Adrenal gland (tissue), 12 donors: ENCODE measurements around the gene RPS8. TPM values are rescaled to one million over a fixed set of nuclear protein-coding genes. Genes with fewer than 3 reads are reported as not detected.

Experiments used
- DNase-seq, 7 donors: peaks; one replicate each; pipeline ENCODE4 v3.0.0-alpha.2; 2019 to 2020
- H3K27ac ChIP-seq, 5 donors: fragments of 200-600 bp; sonication (generic) in 4 of 5; 1 replicate in 3 of 5; 2 replicates in 2 of 5; pipeline versions ENCODE4 v1.5.1 to v1.8.0; 2016 to 2020; ENCODE audit warnings: mild to moderate bottlenecking in 1 of 5
- H3K27me3 ChIP-seq: fragments of 200-600 bp; 2 replicates; pipeline ENCODE4 v1.8.0; 2021
- H3K36me3 ChIP-seq, 2 donors: fragments of 200-600 bp; replicated peaks in 1 of 2; 1 replicate in 1 of 2; 2 replicates in 1 of 2; pipeline versions ENCODE4 v1.5.1 to v1.8.0; 2018 to 2022
- H3K4me1 ChIP-seq, 2 donors: fragments of 200-600 bp; replicated peaks in 1 of 2; 1 replicate in 1 of 2; 2 replicates in 1 of 2; pipeline versions ENCODE4 v1.5.1 to v1.8.0; 2018 to 2021
- H3K4me3 ChIP-seq, 4 donors: fragments of 200-600 bp; sonication (generic) in 3 of 4; one replicate each; pipeline ENCODE4 v1.5.1; 2016 to 2018
- H3K9me3 ChIP-seq, 3 donors: fragments of 200-600 bp; sonication (generic) in 1 of 3; replicated peaks in 1 of 3; 1 replicate in 2 of 3; 2 replicates in 1 of 3; pipeline versions ENCODE4 v1.5.1 to v1.8.0; 2016 to 2021
- POLR2A ChIP-seq, 2 donors: fragments of 450-650 bp; IDR thresholded peaks; one replicate each; pipeline ENCODE4 v1.6.1; 2017; ENCODE audit warnings: antibody characterized with exemption in 2 of 2, mild to moderate bottlenecking in 2 of 2, moderate library complexity in 1 of 2
- WGBS, 4 donors: extraction: QIAGEN DNeasy Blood & Tissue Kit in 2 of 4; methylation state at CpG; one replicate each; pipeline versions ENCODE4 v1.1.5 to v1.1.7; 2013 to 2017; 5-methylcytosine and 5-hydroxymethylcytosine counted together
- intact Hi-C, 2 donors: fragments of 100-400 bp; cut with DNase I; formaldehyde crosslinking; loops; one replicate each; pipeline versions ENCODE4 v1.14.1 to v1.15.0; 2022 to 2023
- polyA plus RNA-seq, 3 donors: library from polyadenylated mRNA; stranded (reverse); fragments of 200-250 nt in 2 of 3; fragments of 350-450 nt in 1 of 3; fragmentation: Illumina TruSeq in 1 of 3; extraction: RNeasy Lipid Tissue Mini Kit (QIAGEN cat#74804) in 1 of 3; gene quantifications; one replicate each; pipeline ENCODE4 v1.2.3, GENCODE V29; 2013 to 2014
- small RNA-seq, 2 donors: library from RNA; depleted of rRNA; stranded (forward); fragments of <200 nt; gene quantifications; one replicate each; pipeline ENCODE3, GENCODE V24; 2016
- total RNA-seq, 9 donors: library from RNA; depleted of rRNA in 4 of 9; stranded (reverse); fragments of >200 nt in 4 of 9; fragments of 120-200 nt in 1 of 9; fragmentation: NEBNext Ultra II Directional in 1 of 9; extraction: Animal tissue kit (Norgen Biotek cat#: 25700) in 1 of 9; gene quantifications; one replicate each; pipeline versions ENCODE4 v1.1.0 to v1.2.4, GENCODE V29; 2013 to 2023
- TF ChIP-seq, protein P1 (sequence below), 6 experiments: fragments of 450-650 bp in 4 of 6; fragments of 200-600 bp in 2 of 6; sonication (generic) in 1 of 6; IDR thresholded peaks; 1 replicate in 5 of 6; 2 replicates in 1 of 6; pipeline versions ENCODE4 v1.5.1 to v1.8.0; 2016 to 2021; ENCODE audit warnings: antibody characterized with exemption in 6 of 6, mild to moderate bottlenecking in 2 of 6, moderate library complexity in 1 of 6
- donor health status: healthy with polysubstance abuse.
- donor health status: Bipolar disorder and iron deficiency.
- donor health status: DM: yes; HTN: yes; CAD: no.
- donor health status: DM: no; HTN: no; CAD: no.
- donor health status: DM: no; HTN: no; CAD: no.
- donor health status: DM: yes; HTN: yes; CAD: no.

The RPS8 gene
- total and polyA plus RNA-seq, 12 donors: 1,508 to 3,127 (median 2,474) TPM

DNA sequence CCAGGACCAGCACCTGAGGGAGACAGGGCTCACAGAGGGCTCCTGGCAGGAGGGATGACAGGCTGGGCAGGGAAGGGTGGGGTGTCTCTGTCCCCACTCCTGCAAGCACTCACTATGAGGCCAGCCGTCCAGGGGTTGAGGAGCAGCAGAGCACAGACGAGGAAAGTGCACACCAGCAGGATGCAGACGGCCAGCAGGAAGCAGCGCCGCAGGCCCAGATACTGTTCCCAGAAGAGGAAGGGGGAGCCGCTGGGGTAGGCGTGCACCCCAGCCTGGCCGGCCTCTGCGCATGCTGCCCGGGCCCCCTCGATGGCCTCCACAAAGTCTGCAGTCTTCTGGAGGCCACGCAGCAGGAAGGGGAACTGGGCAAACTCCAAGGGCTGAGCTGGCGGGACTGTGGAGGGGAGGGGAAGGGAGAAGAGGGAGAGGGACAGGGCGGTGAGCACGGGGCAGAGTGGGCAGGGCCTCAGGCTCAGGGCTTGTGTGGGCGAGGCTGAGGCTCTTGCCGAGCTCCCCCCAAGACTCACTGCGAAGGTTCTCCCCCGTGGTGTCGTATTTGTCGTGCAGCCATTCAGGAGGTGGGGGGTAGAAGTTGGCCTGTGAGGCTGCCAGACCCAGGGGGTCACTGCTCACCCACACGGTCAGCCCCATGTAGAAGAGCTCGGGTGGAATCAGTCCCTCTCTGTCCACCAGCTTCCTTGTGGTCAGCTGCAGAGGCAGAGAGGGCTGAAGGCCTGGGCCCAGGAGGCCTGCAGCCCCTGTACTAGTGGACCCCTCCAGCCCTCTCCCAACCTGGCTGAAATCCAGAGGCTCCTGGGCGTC is 51.2 kb downstream of the RPS8 start:
- peak overlapping the region in 2 of 5 donors; percentile 44 to 66 for H3K27ac ChIP-seq
- TF ChIP-seq POLR2A (IDR thresholded peaks at IDR 0.05): no peak
- TF ChIP-seq, protein P1, sequence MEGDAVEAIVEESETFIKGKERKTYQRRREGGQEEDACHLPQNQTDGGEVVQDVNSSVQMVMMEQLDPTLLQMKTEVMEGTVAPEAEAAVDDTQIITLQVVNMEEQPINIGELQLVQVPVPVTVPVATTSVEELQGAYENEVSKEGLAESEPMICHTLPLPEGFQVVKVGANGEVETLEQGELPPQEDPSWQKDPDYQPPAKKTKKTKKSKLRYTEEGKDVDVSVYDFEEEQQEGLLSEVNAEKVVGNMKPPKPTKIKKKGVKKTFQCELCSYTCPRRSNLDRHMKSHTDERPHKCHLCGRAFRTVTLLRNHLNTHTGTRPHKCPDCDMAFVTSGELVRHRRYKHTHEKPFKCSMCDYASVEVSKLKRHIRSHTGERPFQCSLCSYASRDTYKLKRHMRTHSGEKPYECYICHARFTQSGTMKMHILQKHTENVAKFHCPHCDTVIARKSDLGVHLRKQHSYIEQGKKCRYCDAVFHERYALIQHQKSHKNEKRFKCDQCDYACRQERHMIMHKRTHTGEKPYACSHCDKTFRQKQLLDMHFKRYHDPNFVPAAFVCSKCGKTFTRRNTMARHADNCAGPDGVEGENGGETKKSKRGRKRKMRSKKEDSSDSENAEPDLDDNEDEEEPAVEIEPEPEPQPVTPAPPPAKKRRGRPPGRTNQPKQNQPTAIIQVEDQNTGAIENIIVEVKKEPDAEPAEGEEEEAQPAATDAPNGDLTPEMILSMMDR (IDR thresholded peaks at IDR 0.05): no peak
- no peaks in the 10 kb centered on the region for H3K9me3 ChIP-seq
- H3K27me3 ChIP-seq: no peaks in the 10 kb centered on the region
- no peaks in the 10 kb centered on the region for H3K4me1 ChIP-seq
- DNase-seq: peak in 5 of 7 donors; percentile 54 to 68 (median 61)
- WGBS, 4 donors: 61 to 66% (median 64%) methylated on average over 14 to 24 of the region's 24 CpGs
- no peaks in the 10 kb centered on the region for H3K36me3 ChIP-seq
- H3K4me3 ChIP-seq: no peak overlapping the region
- intact Hi-C loops: loop anchor here in 1 of 2 donors (5.0 kb wide), 1 partner anchor 34 kb away; no protein-coding TSS in a partner anchor

DNA sequence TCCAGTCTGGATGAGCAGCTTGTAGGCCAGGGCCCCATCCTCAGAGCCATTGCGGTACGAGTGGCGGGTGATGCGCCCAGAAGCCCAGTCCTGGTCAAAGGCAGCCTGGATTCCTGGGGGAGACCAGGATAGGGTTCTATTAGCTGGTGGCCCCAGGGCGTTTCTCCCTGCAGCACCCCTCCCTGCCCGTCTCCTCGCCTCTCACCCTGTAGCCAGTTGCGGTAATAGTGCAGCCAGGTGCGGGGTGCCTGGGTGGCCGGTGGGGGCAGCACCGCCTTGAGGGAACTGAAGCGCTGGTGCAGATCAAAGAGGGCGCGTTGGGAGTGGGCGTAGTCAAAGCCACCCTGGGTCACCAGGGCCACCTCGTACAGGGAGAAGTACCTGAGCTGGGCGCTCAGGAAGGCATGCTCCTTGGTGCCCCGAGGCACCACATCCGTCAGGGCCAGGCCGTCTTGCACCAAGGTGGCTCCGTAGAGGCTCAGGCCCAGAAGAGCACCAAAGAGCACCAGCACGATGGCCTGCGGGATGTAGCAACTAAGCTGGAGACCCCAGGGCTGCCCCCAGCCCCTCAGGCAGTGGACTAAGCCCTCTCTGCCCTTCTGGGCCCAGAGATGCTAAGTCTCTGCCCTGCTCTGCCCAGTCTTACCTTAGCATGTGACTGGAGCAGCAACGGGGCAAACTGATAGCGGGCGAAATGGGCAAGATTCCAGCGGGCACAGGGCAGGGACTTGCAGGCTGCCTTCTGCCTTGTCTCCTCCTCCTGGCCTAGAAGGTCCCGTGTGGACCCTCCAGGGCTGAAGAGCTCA is 52.1 kb downstream of the RPS8 start:
- DNase-seq: peak in 1 of 7 donors; percentile 28
- intact Hi-C loops: loop anchor here in 1 of 2 donors (5.0 kb wide), 1 partner anchor 35 kb away; no protein-coding TSS in a partner anchor

DNA sequence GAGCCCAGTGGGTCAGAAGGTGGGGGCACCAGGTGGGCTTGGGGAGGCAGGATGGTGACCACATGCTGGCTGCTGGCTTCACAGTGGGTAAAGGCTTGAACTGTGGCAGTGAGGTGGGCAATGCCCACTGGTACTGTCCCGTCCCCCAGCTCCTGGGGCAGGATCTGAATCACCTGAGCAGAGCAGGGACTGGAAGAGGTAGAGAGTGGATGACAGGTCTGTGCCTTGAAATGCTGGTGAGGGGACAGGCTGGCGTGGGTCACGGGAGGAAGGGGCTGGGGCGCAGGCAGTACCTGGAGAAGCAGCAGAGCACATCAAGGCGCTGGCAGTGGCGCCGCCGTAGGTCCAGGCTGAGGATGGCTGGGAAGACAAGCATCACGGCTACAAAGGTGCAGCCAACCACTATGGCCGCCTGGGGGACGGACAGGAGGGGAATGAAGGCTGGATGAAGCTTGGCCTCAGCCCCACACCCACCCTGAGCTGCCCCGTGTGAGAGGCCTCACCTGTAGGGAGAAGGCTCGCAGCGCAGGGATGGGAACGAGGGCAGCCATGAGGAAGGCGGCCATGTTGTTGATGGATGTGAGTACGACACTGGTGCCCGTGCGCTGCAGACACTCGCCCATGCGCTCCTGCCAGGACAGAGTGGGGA is 52.8 kb downstream of the RPS8 start:
- intact Hi-C loops: loop anchor here in 1 of 2 donors (5.0 kb wide), 1 partner anchor 36 kb away; no protein-coding TSS in a partner anchor
- peak in 1 of 7 donors; percentile 12 for DNase-seq
- no peak overlapping the region for H3K27ac ChIP-seq
- no peaks in the 10 kb centered on the region for H3K4me1 ChIP-seq
- WGBS, 4 donors: 90 to 94% (median 92%) methylated on average over 21 of the region's 21 CpGs
- TF ChIP-seq POLR2A (IDR thresholded peaks at IDR 0.05): no peak
- TF ChIP-seq, protein P1 (IDR thresholded peaks at IDR 0.05): no peak
- H3K36me3 ChIP-seq: no peaks in the 10 kb centered on the region
- H3K27me3 ChIP-seq: no peaks in the 10 kb centered on the region
- no peak overlapping the region for H3K4me3 ChIP-seq
- no peaks in the 10 kb centered on the region for H3K9me3 ChIP-seq

More for the DNA sequence above, 52.1 kb downstream of the RPS8 start:
- Histone ChIP-seq H3K27me3 (no peaks in the 10 kb centered on the region), H3K4me1 (no peaks in the 10 kb centered on the region), H3K9me3 (no peaks in the 10 kb centered on the region), H3K36me3 (no peaks in the 10 kb centered on the region), H3K27ac (peak overlapping the region in 1 of 5 donors; percentile 44), H3K4me3 (no peak overlapping the region)
- TF ChIP-seq, protein P1 (IDR thresholded peaks at IDR 0.05): no peak
- no peak for TF ChIP-seq POLR2A (IDR thresholded peaks at IDR 0.05)
- 89 to 95% (median 92%) methylated on average over 21 to 28 of the region's 28 CpGs for WGBS, 4 donors

Small RNA genes lying within 50 kb of the gene (small RNA-seq; reads per million reads assigned to genes)
- gene RNU5D-1 (0.71 to 2.8 reads per million in 2 donors), gene SNORD38A (260 to 376 reads per million in 2 donors), gene SNORD38B (0 reads per million in 2 donors), gene SNORD46 (3,197 to 4,727 reads per million in 2 donors), gene SNORD55 (0 reads per million in 2 donors)

Other genes with a start within 250 kb of the RPS8 start
- gene TMEM53, start 101.1 kb upstream of the RPS8 start, total RNA-seq: 10 to 100 TPM in 7 of 9 donors, 1 to 10 TPM in 2; 7.2 to 47.4 (median 13.0) TPM
- gene TMEM53, start 101.1 kb upstream of the RPS8 start, polyA plus RNA-seq: 10 to 100 TPM; 10.5 to 13.5 (median 12.1) TPM
- gene ARMH1, start 100.8 kb upstream of the RPS8 start, total RNA-seq: 10 to 100 TPM in 1 of 9 donors, 1 to 10 TPM in 6, under 1 TPM in 2; 0.18 to 12.4 (median 3.9) TPM
- 10 to 100 TPM in 2 of 3 donors, 1 to 10 TPM in 1; 1.8 to 76.0 (median 47.7) TPM for gene ARMH1, start 100.8 kb upstream of the RPS8 start, polyA plus RNA-seq
- gene RNU5D-1, start 44.4 kb upstream of the RPS8 start, total RNA-seq: not detected
- gene RNU5D-1, start 44.4 kb upstream of the RPS8 start, polyA plus RNA-seq: not detected
- gene KIF2C, start 35.7 kb upstream of the RPS8 start, total RNA-seq: 10 to 100 TPM in 1 of 9 donors, 1 to 10 TPM in 6, under 1 TPM in 2; 0.26 to 10.4 (median 1.6) TPM
- gene KIF2C, start 35.7 kb upstream of the RPS8 start, polyA plus RNA-seq: 1 to 10 TPM in 1 of 3 donors, under 1 TPM in 2; 0.48 to 1.3 (median 0.67) TPM
- gene BEST4, start 12.6 kb downstream of the RPS8 start, total RNA-seq: 1 to 10 TPM in 2 of 9 donors, under 1 TPM in 6, not detected in 1; 0.12 to 3.1 (median 0.65) TPM
- gene BEST4, start 12.6 kb downstream of the RPS8 start, polyA plus RNA-seq: 1 to 10 TPM in 2 of 3 donors, under 1 TPM in 1; 0.09 to 6.2 (median 5.3) TPM
- gene PLK3, start 24.8 kb downstream of the RPS8 start, total RNA-seq: 10 to 100 TPM in 8 of 9 donors, 1 to 10 TPM in 1; 4.4 to 37.5 (median 16.8) TPM
- 10 to 100 TPM in 2 of 3 donors, 1 to 10 TPM in 1; 4.9 to 51.8 (median 49.4) TPM for gene PLK3, start 24.8 kb downstream of the RPS8 start, polyA plus RNA-seq
- gene DYNLT4, start 31.8 kb downstream of the RPS8 start, total RNA-seq: 1 to 10 TPM in 7 of 9 donors, under 1 TPM in 1, not detected in 1; 0.94 to 9.4 (median 2.5) TPM
- 10 to 100 TPM in 1 of 3 donors, 1 to 10 TPM in 1, not detected in 1; 3.0 to 10.3 TPM for gene DYNLT4, start 31.8 kb downstream of the RPS8 start, polyA plus RNA-seq
- gene BTBD19, start 33.0 kb downstream of the RPS8 start, total RNA-seq: 10 to 100 TPM in 7 of 9 donors, 1 to 10 TPM in 2; 5.2 to 46.3 (median 20.9) TPM
- gene BTBD19, start 33.0 kb downstream of the RPS8 start, polyA plus RNA-seq: 10 to 100 TPM in 2 of 3 donors, 1 to 10 TPM in 1; 4.8 to 67.2 (median 26.5) TPM
- 1 to 10 TPM in 5 of 9 donors, under 1 TPM in 4; 0.42 to 3.0 (median 1.5) TPM for gene PTCH2, start 67.7 kb downstream of the RPS8 start, total RNA-seq
- 1 to 10 TPM in 2 of 3 donors, under 1 TPM in 1; 0.40 to 7.8 (median 6.4) TPM for gene PTCH2, start 67.7 kb downstream of the RPS8 start, polyA plus RNA-seq
- gene EIF2B3, start 211.1 kb downstream of the RPS8 start, total RNA-seq: 10 to 100 TPM; 13.8 to 55.0 (median 37.6) TPM
- gene EIF2B3, start 211.1 kb downstream of the RPS8 start, polyA plus RNA-seq: 10 to 100 TPM; 12.6 to 61.0 (median 16.0) TPM
- 10 to 100 TPM; 17.2 to 68.4 (median 50.8) TPM for gene HECTD3, start 235.8 kb downstream of the RPS8 start, total RNA-seq
- 10 to 100 TPM; 31.1 to 73.7 (median 54.3) TPM for gene HECTD3, start 235.8 kb downstream of the RPS8 start, polyA plus RNA-seq
- 100 to 1,000 TPM; 169 to 324 (median 220) TPM for gene UROD, start 236.7 kb downstream of the RPS8 start, total RNA-seq
- gene UROD, start 236.7 kb downstream of the RPS8 start, polyA plus RNA-seq: 100 to 1,000 TPM; 219 to 380 (median 265) TPM